ENCODE results near the gene TAF1A. TPM values are rescaled to one million over a fixed set of nuclear protein-coding genes. Genes with fewer than 3 reads are reported as not detected.

TAF1A gene
- total RNA-seq, 1 experiment from 2014 or later = 14.8 TPM

- Histone ChIP-seq H3K4me3 (ENCODE audit: low read depth, low read length) (no peak overlapping the region), H3K36me3 (ENCODE audit: control insufficient read depth, insufficient read depth, low read length) (no peaks in the 10 kb centered on the region), H3K9me3 (peaks cover 5% of the 10 kb centered on the region; the same call in 1 of the 2 replicates), H3K27me3 (replicated peaks; ENCODE audit: control insufficient read depth, insufficient read depth, low read length) (no peaks in the 10 kb centered on the region), H3K4me1 (peaks cover 5% of the 10 kb centered on the region; the same call in 1 of the 2 replicates)
- intact Hi-C loops (cut with micrococcal nuclease; ENCODE audit: unreplicated experiment) = no loop called here
- H3K4me1 Mint-ChIP-seq (ENCODE audit: low read depth, unreplicated experiment) = peaks cover 8% of the 10 kb centered on the region
- CTCF ChIA-PET = no interaction called here
- H3K36me3 Mint-ChIP-seq (ENCODE audit: insufficient read depth, unreplicated experiment) = peaks cover 7% of the 10 kb centered on the region
- no peak for TF ChIP-seq CTCF (IDR thresholded peaks at IDR 0.05; ENCODE audit: insufficient read depth in 1 of 2, low read depth in 1 of 2, low read length in 1 of 2, severe bottlenecking in 1 of 2, unreplicated experiment in 1 of 2)
- no peak overlapping the region for H3K4me3 Mint-ChIP-seq (ENCODE audit: unreplicated experiment)
- BruUV-seq (replicated peaks) = no TSS peak
- H3K27ac Mint-ChIP-seq (ENCODE audit: unreplicated experiment) = no peak overlapping the region
- no peak for DNase-seq
- POLR2A ChIA-PET = no interaction called here
- H3K27me3 Mint-ChIP-seq (ENCODE audit: insufficient read depth, unreplicated experiment) = peaks cover 3% of the 10 kb centered on the region
- peaks cover 11% of the 10 kb centered on the region for H3K9me3 Mint-ChIP-seq (ENCODE audit: unreplicated experiment)
Observed at GRCh38 chr1:222594789-222595188, 5.1 kb upstream of the TAF1A start.

GRCh38 chr1:222592171-222592570 lies 2.4 kb upstream of the TAF1A start:
- peaks cover 11% of the 10 kb centered on the region; the same call in 1 of the 2 replicates for H3K4me1 ChIP-seq
- H3K27me3 ChIP-seq (replicated peaks; ENCODE audit: control insufficient read depth, insufficient read depth, low read length) = no peaks in the 10 kb centered on the region
- Mint-ChIP-seq H3K27ac (ENCODE audit: unreplicated experiment) (no peak overlapping the region), H3K36me3 (ENCODE audit: insufficient read depth, unreplicated experiment) (peaks cover 14% of the 10 kb centered on the region), H3K4me1 (ENCODE audit: low read depth, unreplicated experiment) (peaks cover 20% of the 10 kb centered on the region), H3K4me3 (ENCODE audit: unreplicated experiment) (no peak overlapping the region), H3K9me3 (ENCODE audit: unreplicated experiment) (peaks cover 11% of the 10 kb centered on the region), H3K27me3 (ENCODE audit: insufficient read depth, unreplicated experiment) (no peaks in the 10 kb centered on the region)
- ChIA-PET CTCF (interaction anchor here (1.2 kb wide), 1 partner anchor 42 kb away, joined by 4 read pairs; no protein-coding TSS in a partner anchor), POLR2A (no interaction called here)
- BruUV-seq (replicated peaks) = no TSS peak
- no peak for DNase-seq
- H3K36me3 ChIP-seq (ENCODE audit: control insufficient read depth, insufficient read depth, low read length) = no peaks in the 10 kb centered on the region
- intact Hi-C loops (cut with micrococcal nuclease; ENCODE audit: unreplicated experiment) = no loop called here
- TF ChIP-seq CTCF (IDR thresholded peaks at IDR 0.05; ENCODE audit: insufficient read depth in 1 of 2, low read depth in 1 of 2, low read length in 1 of 2, severe bottlenecking in 1 of 2, unreplicated experiment in 1 of 2) = no peak
- H3K9me3 ChIP-seq = peaks cover 5% of the 10 kb centered on the region; the same call in 1 of the 2 replicates
- no peak overlapping the region for H3K4me3 ChIP-seq (ENCODE audit: low read depth, low read length)

- peaks cover 11% of the 10 kb centered on the region; the same call in 1 of the 2 replicates for H3K4me1 ChIP-seq
- POLR2A ChIA-PET = no interaction called here
- Mint-ChIP-seq H3K27me3 (ENCODE audit: insufficient read depth, unreplicated experiment) (no peaks in the 10 kb centered on the region), H3K9me3 (ENCODE audit: unreplicated experiment) (no peaks in the 10 kb centered on the region), H3K36me3 (ENCODE audit: insufficient read depth, unreplicated experiment) (peaks cover 40% of the 10 kb centered on the region), H3K27ac (ENCODE audit: unreplicated experiment) (no peak overlapping the region), H3K4me1 (ENCODE audit: low read depth, unreplicated experiment) (peaks cover 20% of the 10 kb centered on the region), H3K4me3 (ENCODE audit: unreplicated experiment) (peak overlapping the region; percentile 92)
- H3K4me3 ChIP-seq (ENCODE audit: low read depth, low read length) = no peak overlapping the region
- DNase-seq = no peak
- H3K36me3 ChIP-seq (ENCODE audit: control insufficient read depth, insufficient read depth, low read length) = no peaks in the 10 kb centered on the region
- no peaks in the 10 kb centered on the region for H3K27me3 ChIP-seq (replicated peaks; ENCODE audit: control insufficient read depth, insufficient read depth, low read length)
- no peaks in the 10 kb centered on the region for H3K9me3 ChIP-seq
- CTCF ChIA-PET = no interaction called here
- no peak for TF ChIP-seq CTCF (IDR thresholded peaks at IDR 0.05; ENCODE audit: insufficient read depth in 1 of 2, low read depth in 1 of 2, low read length in 1 of 2, severe bottlenecking in 1 of 2, unreplicated experiment in 1 of 2)
- BruUV-seq (replicated peaks) = no TSS peak
- intact Hi-C loops (cut with micrococcal nuclease; ENCODE audit: unreplicated experiment) = loop anchor here (2.0 kb wide), 1 partner anchor 57 kb away; no protein-coding TSS in a partner anchor
Observed at GRCh38 chr1:222588135-222588534, 1.6 kb downstream of the TAF1A start.
